Upper lobe of right lung (tissue), 1 donor: ENCODE results near the gene CDYL2. TPM values are rescaled to one million over a fixed set of nuclear protein-coding genes. Genes with fewer than 3 reads are reported as not detected.

Source experiments
- ATAC-seq: fragments of 200-7000 bp; cut with Tn5 transposase; one replicate; pipeline ENCODE4 v1.9.1; 2020; ENCODE audit warnings: mild to moderate bottlenecking, moderate library complexity
- DNase-seq: peaks from one replicate; pipeline ENCODE4 v3.0.0-alpha.2; 2020
- H3K27ac ChIP-seq: fragments of 200-600 bp; one replicate; pipeline ENCODE4 v1.8.0; 2022
- H3K27me3 ChIP-seq: fragments of 200-600 bp; one replicate; pipeline ENCODE4 v1.8.0; 2022; ENCODE audit warnings: mild to moderate bottlenecking
- H3K36me3 ChIP-seq: fragments of 200-600 bp; one replicate; pipeline ENCODE4 v1.8.0; 2022
- H3K4me1 ChIP-seq: fragments of 200-600 bp; one replicate; pipeline ENCODE4 v1.8.0; 2022
- H3K4me3 ChIP-seq: fragments of 200-600 bp; one replicate; pipeline ENCODE4 v1.8.0; 2022; ENCODE audit warnings: mild to moderate bottlenecking
- H3K9me3 ChIP-seq: fragments of 200-600 bp; one replicate; pipeline ENCODE4 v1.8.0; 2022
- CTCF ChIP-seq: fragments of 200-600 bp; IDR thresholded peaks from one replicate; pipeline ENCODE4 v1.8.0; 2022; ENCODE audit warnings: antibody characterized with exemption
- intact Hi-C: fragments of 100-400 bp; cut with DNase I; formaldehyde crosslinking; loops from one replicate; pipeline ENCODE4 v1.11.0; 2022
- total RNA-seq: library from RNA; stranded (reverse); fragmentation: NEBNext Ultra II Directional; extraction: Animal tissue kit (Norgen Biotek cat#: 25700); gene quantifications from one replicate; pipeline ENCODE4 v1.2.1, GENCODE V29; 2021
- donor health status: DM: no; HTN: yes; CAD: no; lungs with severe emphysema.

The CDYL2 gene
- total RNA-seq, 1 donor from 2014 or later, result 21.0 TPM

- Histone ChIP-seq H3K4me3 (no peak overlapping the region), H3K27ac (no peak overlapping the region), H3K36me3 (no peaks in the 10 kb centered on the region), H3K27me3 (no peaks in the 10 kb centered on the region), H3K9me3 (no peaks in the 10 kb centered on the region), H3K4me1 (no peaks in the 10 kb centered on the region)
- no peak for TF ChIP-seq CTCF
- no peak for ATAC-seq
- no peak for DNase-seq
- intact Hi-C loops, result no loop called here
These were observed 183.4 kb downstream of the CDYL2 start for GRCh38 chr16:80620736-80621605.

- Histone ChIP-seq H3K27me3 (no peaks in the 10 kb centered on the region), H3K9me3 (no peaks in the 10 kb centered on the region), H3K36me3 (no peaks in the 10 kb centered on the region), H3K4me3 (no peak overlapping the region), H3K27ac (no peak overlapping the region), H3K4me1 (no peaks in the 10 kb centered on the region)
- TF ChIP-seq CTCF, result no peak
- DNase-seq (no peak), ATAC-seq (no peak)
- intact Hi-C loops, result no loop called here
These were observed 184.6 kb downstream of the CDYL2 start for GRCh38 chr16:80619824-80620223.

DNA sequence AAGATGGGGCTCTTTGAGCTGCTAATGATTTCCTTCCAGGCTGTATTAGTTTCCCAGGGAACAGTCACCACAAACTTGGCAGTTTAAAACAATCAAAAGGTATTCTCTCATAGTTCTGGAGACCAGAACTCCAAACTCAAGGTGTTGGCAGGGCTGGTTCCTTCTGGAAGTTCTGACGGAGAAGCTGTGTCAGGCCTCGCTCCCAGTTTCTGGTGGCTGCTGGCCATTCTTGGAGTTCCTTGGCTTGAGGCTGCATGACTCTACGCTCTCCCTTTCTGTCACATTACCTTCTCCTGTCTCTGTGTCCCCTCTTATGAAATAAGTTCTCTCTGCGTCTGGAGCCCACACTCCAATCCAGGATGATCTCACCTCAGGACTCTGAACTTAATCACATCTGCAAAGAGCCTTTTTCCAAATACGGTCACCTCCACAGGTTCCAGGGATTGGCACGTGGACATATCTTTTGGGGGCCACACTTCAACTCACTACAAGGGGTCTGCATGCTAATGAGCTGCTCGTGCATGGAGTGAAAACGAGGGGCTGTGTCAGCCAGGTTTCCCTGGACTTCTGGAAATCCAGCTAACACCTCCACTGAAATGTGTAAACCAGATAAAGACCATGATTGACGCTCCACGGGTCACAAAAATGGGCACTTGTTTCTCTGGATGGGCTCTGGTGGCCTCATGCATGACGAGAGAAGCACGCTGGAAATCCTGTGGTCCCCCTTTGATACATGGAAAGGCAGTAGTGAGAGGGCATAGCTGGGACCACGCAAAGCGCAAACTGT is 185.3 kb downstream of the CDYL2 start:
- no peaks in the 10 kb centered on the region for H3K36me3 ChIP-seq
- intact Hi-C loops, result no loop called here

DNA sequence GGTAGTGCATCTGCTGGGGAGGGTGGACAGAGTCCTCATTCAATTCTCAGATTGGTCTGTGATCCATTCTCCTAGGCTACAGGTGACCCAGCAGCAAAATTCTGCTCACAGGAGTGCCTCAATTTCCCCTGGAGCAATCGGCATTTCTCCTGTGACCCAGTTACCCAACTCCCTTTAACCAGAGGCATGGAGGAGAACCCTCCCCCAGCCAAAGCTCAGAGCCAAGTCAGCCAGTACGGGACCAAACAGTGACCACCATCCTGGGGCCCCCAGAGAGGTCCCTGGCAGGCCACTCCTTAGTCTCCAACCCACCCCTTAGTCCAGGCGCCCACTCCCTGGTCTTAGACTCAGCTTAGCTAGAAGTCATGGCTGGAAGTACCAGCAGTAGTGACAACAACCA is 188.0 kb downstream of the CDYL2 start:
- no peaks in the 10 kb centered on the region for H3K9me3 ChIP-seq
- H3K4me3 ChIP-seq, result no peak overlapping the region
- intact Hi-C loops, result no loop called here
- no peaks in the 10 kb centered on the region for H3K4me1 ChIP-seq
- no peak for ATAC-seq
- TF ChIP-seq CTCF, result no peak
- no peaks in the 10 kb centered on the region for H3K27me3 ChIP-seq
- DNase-seq, result no peak
- no peaks in the 10 kb centered on the region for H3K36me3 ChIP-seq
- H3K27ac ChIP-seq, result no peak overlapping the region

More for the DNA sequence above, 185.3 kb downstream of the CDYL2 start:
- no peak overlapping the region for H3K27ac ChIP-seq
- H3K9me3 ChIP-seq, result no peaks in the 10 kb centered on the region
- no peak for TF ChIP-seq CTCF
- no peak for ATAC-seq
- DNase-seq, result no peak
- no peak overlapping the region for H3K4me3 ChIP-seq
- H3K27me3 ChIP-seq, result no peaks in the 10 kb centered on the region
- no peaks in the 10 kb centered on the region for H3K4me1 ChIP-seq

- no peaks in the 10 kb centered on the region for H3K9me3 ChIP-seq
- no peak for ATAC-seq
- no peak for DNase-seq
- no peaks in the 10 kb centered on the region for H3K4me1 ChIP-seq
- no peaks in the 10 kb centered on the region for H3K27me3 ChIP-seq
- no peak overlapping the region for H3K27ac ChIP-seq
- no peak for TF ChIP-seq CTCF
- no peaks in the 10 kb centered on the region for H3K36me3 ChIP-seq
- intact Hi-C loops, result no loop called here
- no peak overlapping the region for H3K4me3 ChIP-seq
These were observed 188.7 kb downstream of the CDYL2 start for GRCh38 chr16:80615735-80616134.
